GM18867 (cell line): ENCODE data around the gene ZNF785.
"Not testable (repeated sequence)": the region's sequence is repeated elsewhere in the genome, so short reads cannot be mapped to it uniquely, and the experiment has no call there.

Experiments
- ATAC-seq: cut with Tn5 transposase; IDR thresholded peaks from one replicate; pipeline ENCODE4 v1.9.1; 2021; ENCODE audit warnings: mild to moderate bottlenecking, moderate library complexity; ENCODE audit not compliant: unreplicated experiment

The ZNF785 gene

DNA sequence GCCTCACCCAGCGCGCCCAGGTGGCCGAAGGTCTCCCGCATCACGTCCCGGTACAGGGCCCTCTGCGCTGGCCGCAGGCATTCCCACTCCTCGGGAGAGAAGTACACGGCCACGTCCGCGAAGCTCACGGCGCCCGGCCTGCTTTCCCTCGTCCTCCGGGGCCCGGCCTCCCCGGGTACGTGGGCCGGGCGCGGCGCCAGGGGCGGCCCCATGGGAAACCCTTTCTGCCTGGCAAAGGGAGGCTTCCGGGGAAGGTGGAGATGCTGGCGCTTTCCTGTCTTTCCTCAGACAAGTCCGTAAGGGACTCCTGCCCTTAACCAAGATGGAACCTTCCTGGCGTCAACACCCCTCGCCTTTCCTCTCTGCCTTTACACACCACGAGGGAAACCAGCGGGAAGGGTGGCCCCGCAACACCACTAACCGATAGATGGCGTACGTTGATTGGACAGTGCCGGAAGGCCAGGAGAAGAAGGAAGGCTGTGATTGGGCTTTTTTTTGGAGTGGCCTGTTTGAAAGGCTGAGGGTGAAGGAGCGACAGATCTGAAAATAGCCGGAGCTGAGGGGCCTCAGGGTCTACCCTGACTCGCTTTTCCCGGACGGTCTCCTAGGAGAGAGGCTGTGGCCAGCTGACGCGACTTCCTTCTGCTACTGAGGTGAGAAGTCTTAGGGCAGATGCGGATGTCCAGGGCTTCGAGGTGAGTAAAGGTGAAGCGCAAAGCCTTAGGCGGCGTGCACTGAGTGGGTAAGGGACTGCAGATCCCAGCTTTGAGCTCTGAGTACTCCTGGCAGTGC is at the start of gene ZNF785:
Gene ZNF785, minus strand, starts transcription at position 298 of the 792 bp plus-strand sequence. Its CDS starts 86 bp downstream, at position 212.
- ATAC-seq = peak; percentile 83

- ATAC-seq = no peak
These were observed 48.0 kb upstream of the ZNF785 start for GRCh38 chr16:30633526-30633925.

- not testable (repeated sequence) for ATAC-seq
These were observed 47.0 kb upstream of the ZNF785 start for GRCh38 chr16:30632454-30632853.

GRCh38 chr16:30628628-30629540 is 43.4 kb upstream of the ZNF785 start:
- ATAC-seq = peak; percentile 57

DNA sequence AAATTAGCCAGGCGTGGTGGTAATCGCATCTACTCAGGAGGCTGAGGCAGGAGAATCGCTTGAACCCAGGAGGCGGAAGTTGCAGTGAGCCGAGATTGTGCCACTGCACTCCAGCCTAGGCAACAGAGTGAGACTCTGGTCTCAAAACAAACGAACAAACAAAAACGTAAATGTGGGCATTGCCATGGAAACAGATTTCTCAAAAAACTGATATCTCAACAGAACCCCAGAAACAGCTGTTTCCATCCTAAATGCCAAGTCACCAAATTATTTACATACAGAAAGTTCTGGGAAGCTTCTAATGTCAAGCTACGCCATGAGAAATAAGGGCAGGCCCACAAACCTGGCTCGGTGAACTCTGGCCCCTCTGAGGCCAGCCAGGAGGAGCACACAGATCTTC is 40.7 kb upstream of the ZNF785 start:
- no peak for ATAC-seq

GRCh38 chr16:30623536-30624283 is 38.2 kb upstream of the ZNF785 start:
- ATAC-seq = no peak

GRCh38 chr16:30622455-30623032 is 37.0 kb upstream of the ZNF785 start:
- ATAC-seq = no peak

- ATAC-seq = no peak
These were observed 36.3 kb upstream of the ZNF785 start for GRCh38 chr16:30621765-30622164.

- no peak for ATAC-seq
These were observed 34.7 kb upstream of the ZNF785 start for GRCh38 chr16:30620169-30620568.

GRCh38 chr16:30619638-30620037 is 34.1 kb upstream of the ZNF785 start:
- ATAC-seq = no peak

GRCh38 chr16:30619202-30619601 is 33.7 kb upstream of the ZNF785 start:
- no peak for ATAC-seq

- ATAC-seq = no peak
These were observed 30.0 kb upstream of the ZNF785 start for GRCh38 chr16:30615358-30616091.

DNA sequence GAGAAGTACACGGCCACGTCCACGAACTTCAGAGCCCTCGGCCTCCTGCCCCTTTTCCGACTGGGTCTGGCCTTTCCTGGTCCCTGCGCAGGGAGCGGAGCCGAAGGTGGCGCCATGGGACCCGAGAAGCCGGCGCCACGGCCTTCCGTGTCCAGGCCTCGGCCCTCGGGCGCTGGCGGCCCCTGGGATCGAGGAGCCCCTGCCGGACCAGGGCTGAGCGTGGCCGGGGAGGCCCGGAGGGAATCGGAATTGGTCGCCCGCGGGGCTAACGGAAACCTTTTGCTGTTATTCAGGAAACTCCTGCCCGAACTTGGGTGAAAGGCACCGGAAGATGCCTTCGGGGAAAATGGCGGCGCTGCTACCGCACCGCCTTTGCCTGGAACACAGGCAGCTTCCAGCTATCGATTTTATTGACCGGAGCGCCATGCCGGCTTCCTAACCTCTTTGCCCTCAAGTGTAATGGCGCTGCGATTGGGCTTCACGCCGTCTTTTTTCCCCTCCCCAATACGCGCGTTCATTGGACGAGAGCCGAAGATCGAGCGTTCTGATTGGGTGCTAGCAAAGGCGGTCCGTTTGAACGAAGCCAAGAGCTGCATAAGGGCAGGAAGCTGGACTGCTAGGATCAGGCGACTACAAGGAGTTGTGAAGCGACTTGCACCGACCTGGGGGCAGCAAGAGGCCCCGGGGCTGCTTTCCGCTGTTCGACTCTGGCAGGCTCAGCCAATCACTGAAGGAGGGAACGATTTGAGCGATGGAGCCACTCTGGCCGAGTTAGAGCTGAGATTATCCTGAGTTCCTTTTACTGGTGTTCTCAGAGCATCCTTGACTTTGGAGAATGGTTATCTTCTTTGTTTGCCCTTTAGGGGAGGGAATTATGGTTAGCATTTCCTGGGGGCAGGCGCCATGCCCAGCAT is 24.7 kb upstream of the ZNF785 start, which contains the start of gene ZNF689:
Gene ZNF689, minus strand, starts transcription at position 464 of the 914 bp plus-strand sequence. Its CDS starts 348 bp downstream, at position 116.
- peak; percentile 83 for ATAC-seq

- peak; percentile 32 for ATAC-seq
These were observed 23.8 kb upstream of the ZNF785 start for GRCh38 chr16:30609002-30609925.

GRCh38 chr16:30606004-30606403 is 20.5 kb upstream of the ZNF785 start:
- ATAC-seq = no peak

GRCh38 chr16:30605158-30605557 is 19.7 kb upstream of the ZNF785 start:
- ATAC-seq = no peak

GRCh38 chr16:30604316-30604947 is 18.9 kb upstream of the ZNF785 start:
- ATAC-seq = no peak
